Activated CD8-positive, alpha-beta memory T cell treated with anti-CD3 and anti-CD28 coated beads, Interleukin-2, amount 50 U/mL, for 24 hours (primary cell): Measurements from ENCODE around the gene CENPX.

Source experiments
- DNase-seq: peaks from one replicate; pipeline ENCODE4 v3.0.0-alpha.2; 2020; ENCODE audit errors: extremely low read depth

CENPX gene

GRCh38 chr17:81980707-81981343 lies 41.9 kb downstream of the CENPX start:
- DNase-seq, result no peak

DNA sequence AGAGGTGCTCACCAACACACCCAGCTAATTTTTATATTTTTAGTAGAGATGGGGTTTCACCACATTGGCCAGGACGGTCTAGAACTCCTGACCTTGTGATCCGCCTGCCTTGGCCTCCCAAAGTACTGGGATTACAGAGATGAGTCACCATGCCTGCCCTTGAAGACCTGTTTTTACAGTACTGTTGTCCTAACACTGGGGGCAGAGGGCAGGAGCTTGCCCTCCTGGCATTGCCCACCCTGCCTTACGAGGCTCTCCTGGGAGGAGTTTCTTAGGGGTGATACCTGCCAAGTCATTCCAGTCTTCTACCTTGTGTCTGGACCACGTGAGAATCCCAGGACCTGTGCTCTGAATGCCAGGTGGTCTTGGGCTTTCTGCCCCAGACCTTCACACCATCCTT lies 42.6 kb downstream of the CENPX start:
- DNase-seq, result no peak

DNA sequence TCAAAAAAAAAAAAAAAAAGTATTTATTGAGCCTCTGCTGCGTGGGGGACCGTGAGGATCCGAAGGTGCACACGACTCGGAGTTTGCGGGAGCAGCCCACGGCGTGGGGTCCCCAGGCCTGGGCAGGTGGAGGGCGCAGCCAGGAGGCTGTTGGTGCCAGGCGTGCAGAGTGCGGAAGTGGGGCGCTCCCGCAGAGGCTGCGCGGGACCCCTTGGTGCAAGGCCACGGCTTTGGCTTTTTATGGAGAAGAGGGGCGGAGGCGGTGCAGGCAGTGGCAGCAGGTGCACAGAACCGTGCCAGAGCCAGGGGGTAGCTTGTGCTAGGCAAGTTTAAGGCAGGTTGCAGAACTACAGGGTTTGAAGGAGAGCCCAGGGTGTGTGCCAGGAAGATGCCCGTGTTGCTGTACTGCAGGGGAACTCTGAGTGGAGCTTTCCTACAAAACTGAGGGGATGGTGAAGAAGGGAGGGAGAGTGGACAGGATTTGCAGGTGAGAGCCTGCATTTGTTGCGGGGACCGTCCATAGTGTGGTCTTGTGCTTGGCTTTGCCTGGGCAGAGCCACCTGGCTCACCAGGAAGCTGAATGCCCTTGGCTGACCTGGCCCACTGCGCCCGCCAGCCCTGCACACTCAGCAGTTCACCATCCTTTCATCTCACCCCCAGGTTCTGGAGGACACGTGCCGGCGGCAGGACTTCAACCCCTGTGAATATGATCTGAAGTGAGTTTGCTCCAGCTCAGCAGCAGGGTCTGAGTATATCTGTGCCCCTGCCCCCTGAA lies 44.0 kb downstream of the CENPX start:
- no peak for DNase-seq

DNA sequence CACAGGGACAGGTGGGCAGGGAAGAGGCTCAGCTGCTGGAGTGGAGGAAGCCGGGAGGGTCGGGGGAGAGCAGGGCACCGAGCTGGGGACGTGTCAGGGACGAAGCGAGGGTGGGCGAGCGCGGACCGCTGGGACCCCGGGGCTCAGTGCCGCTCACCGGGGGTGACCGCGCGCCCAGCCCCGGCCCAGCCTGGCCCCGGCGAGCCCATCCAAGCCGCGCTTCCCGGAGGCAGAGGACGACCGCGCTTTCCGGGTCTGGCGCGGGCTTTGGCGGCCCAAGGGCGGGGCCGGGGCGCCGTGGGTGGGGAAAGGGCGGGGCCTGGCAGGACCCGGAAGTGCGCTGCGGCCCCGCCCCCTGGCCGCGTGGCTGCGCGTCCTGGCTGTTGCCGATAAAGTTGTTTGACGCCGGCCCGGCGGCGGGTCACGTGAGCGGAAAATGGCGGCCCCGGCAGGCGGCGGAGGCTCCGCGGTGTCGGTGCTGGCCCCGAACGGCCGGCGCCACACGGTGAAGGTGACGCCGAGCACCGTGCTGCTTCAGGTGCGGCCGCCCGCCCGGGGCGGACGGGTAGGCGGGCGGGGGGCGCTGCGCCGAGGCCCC lies 45.4 kb downstream of the CENPX start, which contains the start of gene ASPSCR1:
TSS of gene ASPSCR1 (plus strand) at position 419 of the 598 bp plus-strand sequence. CDS start at position 437, 18 bp downstream.
- DNase-seq, result peak; percentile 61

DNA sequence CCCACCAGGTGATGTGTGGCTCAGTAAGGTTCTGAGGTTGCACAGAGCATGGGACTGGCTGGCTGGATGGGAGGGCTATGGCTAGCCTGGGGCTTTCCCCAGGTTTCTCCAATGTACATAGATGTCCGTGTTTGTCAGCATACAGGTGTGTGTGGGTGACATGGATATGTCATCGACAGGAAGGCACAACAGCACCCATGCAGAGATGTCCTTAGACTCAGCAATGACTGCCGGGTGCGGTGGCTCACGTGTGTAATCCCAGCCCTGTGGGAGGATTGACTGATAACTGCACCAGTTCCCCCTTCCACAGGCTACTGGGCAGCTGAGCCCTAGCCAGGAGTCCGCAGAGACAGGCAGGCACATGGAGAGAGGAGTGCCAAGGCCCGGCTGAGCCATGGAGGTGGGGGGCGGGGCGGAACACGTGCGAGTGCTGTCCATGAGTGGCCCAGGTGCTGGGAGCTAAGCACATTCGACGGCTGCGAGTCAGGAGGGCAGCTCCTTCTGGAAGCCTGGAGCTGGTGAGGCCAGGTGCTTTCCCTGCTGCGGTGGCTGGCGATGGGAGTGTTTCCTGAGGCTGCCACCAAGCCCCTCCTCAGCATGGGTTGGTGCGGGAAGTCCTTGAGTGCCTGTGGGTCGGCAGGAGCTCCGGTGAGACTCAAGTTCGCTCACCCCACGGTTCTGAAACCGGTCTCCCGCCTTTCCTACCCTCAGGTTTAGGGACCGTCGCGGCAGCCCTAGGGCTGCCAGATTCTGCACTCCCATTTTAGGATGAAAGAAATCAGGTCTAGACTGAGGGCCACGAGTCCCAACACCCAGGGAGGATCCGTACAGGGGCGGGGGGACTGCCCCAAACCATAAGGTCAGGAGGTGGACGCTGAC lies 46.1 kb downstream of the CENPX start:
- no peak for DNase-seq

DNA sequence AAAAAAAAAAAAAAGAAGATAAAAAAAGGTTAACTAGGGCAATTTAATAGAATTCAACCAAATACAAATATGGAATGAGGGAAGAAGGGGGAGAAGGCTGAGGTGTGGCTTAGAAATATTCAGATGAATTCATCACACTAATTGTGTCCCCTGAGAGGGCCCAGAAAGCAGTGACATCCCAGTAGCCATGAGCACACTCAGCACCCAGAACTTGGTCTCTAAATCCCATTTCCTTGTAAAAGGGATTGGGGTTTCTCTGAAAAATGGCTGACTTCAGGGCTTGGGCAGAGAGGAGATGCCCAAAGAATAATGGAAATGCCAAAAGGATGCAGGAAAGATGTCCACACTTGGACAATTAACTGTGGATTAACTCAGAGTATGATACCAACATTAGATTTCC lies 49.2 kb downstream of the CENPX start:
- no peak for DNase-seq

DNA sequence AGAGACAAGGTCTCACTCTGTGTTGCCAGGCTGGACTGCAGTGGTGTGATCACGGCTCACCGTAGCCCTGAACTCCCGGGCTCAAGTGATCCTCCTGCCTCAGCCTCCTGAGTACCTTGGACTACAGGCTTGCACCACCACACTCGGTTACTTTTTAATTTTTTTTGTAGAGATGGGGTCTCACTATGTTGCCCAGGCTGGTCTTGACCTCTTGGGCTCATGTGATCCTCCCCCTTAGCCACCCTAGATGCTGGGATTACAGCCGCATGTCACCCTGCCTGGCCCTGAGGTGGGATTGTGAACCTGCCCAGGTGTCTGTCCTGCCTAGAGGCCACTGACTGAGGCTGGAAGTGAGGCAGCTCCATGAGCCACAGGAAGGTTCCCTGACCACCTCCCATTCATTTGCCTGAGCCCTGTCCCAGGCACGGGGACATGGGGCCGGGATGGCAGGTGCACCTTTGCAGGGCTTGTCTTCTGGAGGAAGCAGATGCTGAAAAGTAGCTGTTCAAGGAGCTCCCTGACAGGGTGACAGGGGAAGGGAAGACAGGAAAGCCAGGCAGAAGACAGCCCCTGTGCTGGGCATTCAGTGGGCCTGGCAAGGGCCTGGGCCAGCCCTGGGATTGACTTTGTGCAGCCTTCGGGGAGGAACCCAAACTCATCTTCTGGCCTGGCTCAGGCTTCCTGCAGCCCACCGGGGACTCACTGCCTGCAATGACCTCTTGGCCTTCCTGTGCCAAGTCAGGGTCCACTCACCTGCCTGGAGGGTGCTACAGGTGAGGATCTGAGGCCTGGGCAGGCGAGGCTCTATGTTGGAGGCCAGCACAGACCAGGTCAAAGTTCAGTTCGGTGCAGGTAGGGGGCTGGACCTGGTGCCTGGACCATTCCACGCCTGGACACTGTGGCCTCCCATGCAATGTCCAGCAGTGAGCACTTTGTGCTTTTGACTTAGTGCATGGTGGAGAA lies 53.5 kb downstream of the CENPX start:
- no peak for DNase-seq
